Measurements from ENCODE around the gene THPO. TPM values are rescaled to one million over a fixed set of nuclear protein-coding genes. Genes with fewer than 3 reads are reported as not detected.
A peak's percentile ranks its signal among the peaks of the same experiment; 100 is the strongest.

Gene THPO
- total RNA-seq, 1 donor from 2014 or later, result 0.98 TPM

GRCh38 chr3:184372911-184373310 lies 5.1 kb downstream of the THPO start:
- Mint-ChIP-seq H3K27me3 (ENCODE audit: low read depth) (peaks cover 43% of the 10 kb centered on the region), H3K9me3 (no peaks in the 10 kb centered on the region), H3K4me1 (peaks cover 9% of the 10 kb centered on the region), H3K4me3 (no peak overlapping the region), H3K36me3 (ENCODE audit: low read depth) (peaks cover 14% of the 10 kb centered on the region), H3K27ac (ENCODE audit: unreplicated experiment) (no peak overlapping the region)
- TF ChIP-seq, protein P1, sequence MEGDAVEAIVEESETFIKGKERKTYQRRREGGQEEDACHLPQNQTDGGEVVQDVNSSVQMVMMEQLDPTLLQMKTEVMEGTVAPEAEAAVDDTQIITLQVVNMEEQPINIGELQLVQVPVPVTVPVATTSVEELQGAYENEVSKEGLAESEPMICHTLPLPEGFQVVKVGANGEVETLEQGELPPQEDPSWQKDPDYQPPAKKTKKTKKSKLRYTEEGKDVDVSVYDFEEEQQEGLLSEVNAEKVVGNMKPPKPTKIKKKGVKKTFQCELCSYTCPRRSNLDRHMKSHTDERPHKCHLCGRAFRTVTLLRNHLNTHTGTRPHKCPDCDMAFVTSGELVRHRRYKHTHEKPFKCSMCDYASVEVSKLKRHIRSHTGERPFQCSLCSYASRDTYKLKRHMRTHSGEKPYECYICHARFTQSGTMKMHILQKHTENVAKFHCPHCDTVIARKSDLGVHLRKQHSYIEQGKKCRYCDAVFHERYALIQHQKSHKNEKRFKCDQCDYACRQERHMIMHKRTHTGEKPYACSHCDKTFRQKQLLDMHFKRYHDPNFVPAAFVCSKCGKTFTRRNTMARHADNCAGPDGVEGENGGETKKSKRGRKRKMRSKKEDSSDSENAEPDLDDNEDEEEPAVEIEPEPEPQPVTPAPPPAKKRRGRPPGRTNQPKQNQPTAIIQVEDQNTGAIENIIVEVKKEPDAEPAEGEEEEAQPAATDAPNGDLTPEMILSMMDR (conservative IDR thresholded peaks at IDR 0.05), result no peak
- no peak for DNase-seq (ENCODE audit: low read depth, low spot score)

- Mint-ChIP-seq H3K36me3 (ENCODE audit: low read depth) (peaks cover 16% of the 10 kb centered on the region), H3K4me3 (no peak overlapping the region), H3K27ac (ENCODE audit: unreplicated experiment) (no peak overlapping the region), H3K4me1 (peaks cover 4% of the 10 kb centered on the region), H3K9me3 (no peaks in the 10 kb centered on the region), H3K27me3 (ENCODE audit: low read depth) (peaks cover 38% of the 10 kb centered on the region)
- TF ChIP-seq, protein P1 (conservative IDR thresholded peaks at IDR 0.05), result no peak
- no peak for DNase-seq (ENCODE audit: low read depth, low spot score)
Measured at GRCh38 chr3:184372296-184372821, 5.6 kb downstream of the THPO start.

DNA sequence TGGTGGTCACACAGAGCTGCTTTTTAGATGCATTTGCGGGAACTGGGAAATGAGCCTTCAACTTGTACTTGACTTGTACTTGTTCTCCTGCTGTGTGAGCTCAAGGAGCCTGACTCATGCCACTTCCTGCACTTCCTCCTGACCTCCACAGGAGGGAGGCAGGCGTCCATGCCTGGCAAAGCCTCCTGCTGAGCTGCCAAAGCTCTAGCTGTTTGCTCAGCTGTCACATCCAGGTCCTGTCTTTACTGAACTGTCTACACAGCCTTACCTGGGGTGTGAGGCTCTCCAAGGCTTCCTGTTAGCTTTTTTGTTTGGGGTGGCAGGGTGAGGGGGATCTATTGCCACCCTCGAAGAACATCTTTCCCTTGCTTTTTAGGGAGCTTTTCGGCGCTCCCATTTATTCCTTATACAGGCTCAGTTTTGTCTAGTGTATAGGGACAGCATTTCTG lies 6.4 kb downstream of the THPO start:
- TF ChIP-seq, protein P1 (conservative IDR thresholded peaks at IDR 0.05), result peak; percentile 97
- Mint-ChIP-seq H3K36me3 (ENCODE audit: low read depth) (peaks cover 20% of the 10 kb centered on the region), H3K4me3 (peak overlapping the region; percentile 77), H3K27me3 (ENCODE audit: low read depth) (peaks cover 32% of the 10 kb centered on the region), H3K4me1 (peaks cover 8% of the 10 kb centered on the region), H3K27ac (ENCODE audit: unreplicated experiment) (no peak overlapping the region), H3K9me3 (no peaks in the 10 kb centered on the region)
- DNase-seq (ENCODE audit: low read depth, low spot score), result peak; percentile 64

- no peak for DNase-seq (ENCODE audit: low read depth, low spot score)
- Mint-ChIP-seq H3K4me3 (peak overlapping the region; percentile 23), H3K36me3 (ENCODE audit: low read depth) (peaks cover 26% of the 10 kb centered on the region), H3K9me3 (no peaks in the 10 kb centered on the region), H3K27ac (ENCODE audit: unreplicated experiment) (no peak overlapping the region), H3K4me1 (peaks cover 21% of the 10 kb centered on the region), H3K27me3 (ENCODE audit: low read depth) (peaks cover 13% of the 10 kb centered on the region)
- TF ChIP-seq, protein P1 (conservative IDR thresholded peaks at IDR 0.05), result no peak
Measured at GRCh38 chr3:184368586-184369183, 9.3 kb downstream of the THPO start.

DNA sequence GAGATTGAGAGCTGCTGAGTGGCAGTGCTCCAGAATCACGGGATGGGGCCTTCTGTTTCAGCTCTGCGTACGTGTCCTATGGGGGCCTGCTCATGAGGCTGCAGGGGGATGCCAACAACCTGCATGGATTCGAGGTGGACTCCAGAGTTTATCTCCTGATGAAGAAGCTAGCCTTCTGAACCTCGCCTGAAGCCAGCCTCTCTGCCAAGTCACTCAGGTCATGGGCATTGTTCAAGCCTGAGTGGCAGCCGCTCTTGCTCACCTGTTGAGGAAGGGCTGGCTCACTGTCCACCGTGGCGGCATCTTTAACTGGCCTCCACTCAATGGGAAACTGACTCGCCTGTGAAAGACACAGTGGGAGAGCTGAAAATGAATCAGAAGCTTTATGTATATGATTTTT lies 9.9 kb downstream of the THPO start:
- H3K9me3 Mint-ChIP-seq, result no peaks in the 10 kb centered on the region
- TF ChIP-seq, protein P1 (conservative IDR thresholded peaks at IDR 0.05), result no peak
- H3K36me3 Mint-ChIP-seq (ENCODE audit: low read depth), result peaks cover 26% of the 10 kb centered on the region
- no peak for DNase-seq (ENCODE audit: low read depth, low spot score)
- H3K4me1 Mint-ChIP-seq, result peaks cover 25% of the 10 kb centered on the region
- no peak overlapping the region for H3K4me3 Mint-ChIP-seq
- no peak overlapping the region for H3K27ac Mint-ChIP-seq (ENCODE audit: unreplicated experiment)
- H3K27me3 Mint-ChIP-seq (ENCODE audit: low read depth), result peaks cover 15% of the 10 kb centered on the region
